NCI-H187 (cell line): Measurements from ENCODE around the gene KANSL1.
"Not testable (repeated sequence)": the region's sequence is repeated elsewhere in the genome, so short reads cannot be mapped to it uniquely, and the experiment has no call there.

Experiments used
- DNase-seq, 2 experiments: peaks; one replicate each; lab custom pipeline; 2025; lab: John Stamatoyannopoulos, UW

The KANSL1 gene

GRCh38 chr17:46023783-46024388 is 169.3 kb downstream of the KANSL1 start:
- no peak for DNase-seq

- DNase-seq, result not testable (repeated sequence)
Measured at GRCh38 chr17:46023366-46023765, 169.9 kb downstream of the KANSL1 start.

- no peak for DNase-seq
Measured at GRCh38 chr17:46020998-46021397, 172.2 kb downstream of the KANSL1 start.

DNA sequence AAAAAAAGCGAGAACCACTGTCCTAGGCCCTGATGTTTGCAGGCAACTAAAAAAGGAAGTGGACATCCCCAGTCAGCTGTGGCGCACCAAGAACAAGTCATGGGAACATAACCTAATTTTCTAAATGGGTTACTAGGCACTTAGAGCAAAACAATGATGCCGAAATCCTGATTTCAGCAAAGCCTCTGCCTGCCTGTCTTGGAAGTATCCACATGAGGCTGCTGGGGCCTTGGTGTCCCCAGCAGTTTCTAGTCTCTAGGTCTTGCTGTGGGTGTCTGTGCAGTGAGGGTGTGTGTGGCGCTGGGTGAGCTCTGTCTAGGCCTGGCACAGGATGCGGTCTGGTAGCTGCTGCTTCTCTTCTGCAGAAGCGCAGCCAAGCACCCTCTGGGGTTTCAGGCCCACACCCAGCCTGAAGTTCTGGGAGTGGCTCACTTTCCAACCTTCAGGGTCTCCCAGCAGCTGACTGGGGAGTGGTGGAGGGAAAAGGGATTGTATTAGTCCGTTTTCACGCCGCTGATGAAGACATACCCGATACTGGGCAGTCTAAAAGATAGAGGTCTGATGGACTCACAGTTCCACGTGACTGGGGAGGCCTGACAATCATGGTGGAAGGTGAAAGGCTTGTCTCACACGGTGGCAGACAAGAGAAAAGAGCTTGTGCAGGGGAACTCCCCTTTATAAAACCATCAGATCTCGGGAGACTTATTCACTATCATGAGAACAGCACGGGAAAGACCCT is 173.0 kb downstream of the KANSL1 start:
- DNase-seq, result no peak

- not testable (repeated sequence) for DNase-seq
Measured at GRCh38 chr17:46019408-46019925, 173.8 kb downstream of the KANSL1 start.

- DNase-seq, result no peak
Measured at GRCh38 chr17:46013502-46014165, 179.6 kb downstream of the KANSL1 start.

- DNase-seq, result no peak
Measured at GRCh38 chr17:46013127-46013501, 180.1 kb downstream of the KANSL1 start.

DNA sequence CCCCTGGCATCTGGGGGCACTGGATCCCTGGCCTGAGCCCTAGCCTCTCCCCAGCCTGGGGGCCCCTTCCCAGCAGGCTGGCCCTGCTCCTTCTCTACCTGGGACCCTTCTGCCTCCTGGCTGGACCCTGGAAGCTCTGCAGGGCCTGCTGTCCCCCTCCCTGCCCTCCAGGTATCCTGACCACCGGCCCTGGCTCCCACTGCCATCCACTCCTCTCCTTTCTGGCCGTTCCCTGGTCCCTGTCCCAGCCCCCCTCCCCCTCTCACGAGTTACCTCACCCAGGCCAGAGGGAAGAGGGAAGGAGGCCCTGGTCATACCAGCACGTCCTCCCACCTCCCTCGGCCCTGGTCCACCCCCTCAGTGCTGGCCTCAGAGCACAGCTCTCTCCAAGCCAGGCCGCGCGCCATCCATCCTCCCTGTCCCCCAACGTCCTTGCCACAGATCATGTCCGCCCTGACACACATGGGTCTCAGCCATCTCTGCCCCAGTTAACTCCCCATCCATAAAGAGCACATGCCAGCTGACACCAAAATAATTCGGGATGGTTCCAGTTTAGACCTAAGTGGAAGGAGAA is 180.6 kb downstream of the KANSL1 start:
- no peak for DNase-seq

DNA sequence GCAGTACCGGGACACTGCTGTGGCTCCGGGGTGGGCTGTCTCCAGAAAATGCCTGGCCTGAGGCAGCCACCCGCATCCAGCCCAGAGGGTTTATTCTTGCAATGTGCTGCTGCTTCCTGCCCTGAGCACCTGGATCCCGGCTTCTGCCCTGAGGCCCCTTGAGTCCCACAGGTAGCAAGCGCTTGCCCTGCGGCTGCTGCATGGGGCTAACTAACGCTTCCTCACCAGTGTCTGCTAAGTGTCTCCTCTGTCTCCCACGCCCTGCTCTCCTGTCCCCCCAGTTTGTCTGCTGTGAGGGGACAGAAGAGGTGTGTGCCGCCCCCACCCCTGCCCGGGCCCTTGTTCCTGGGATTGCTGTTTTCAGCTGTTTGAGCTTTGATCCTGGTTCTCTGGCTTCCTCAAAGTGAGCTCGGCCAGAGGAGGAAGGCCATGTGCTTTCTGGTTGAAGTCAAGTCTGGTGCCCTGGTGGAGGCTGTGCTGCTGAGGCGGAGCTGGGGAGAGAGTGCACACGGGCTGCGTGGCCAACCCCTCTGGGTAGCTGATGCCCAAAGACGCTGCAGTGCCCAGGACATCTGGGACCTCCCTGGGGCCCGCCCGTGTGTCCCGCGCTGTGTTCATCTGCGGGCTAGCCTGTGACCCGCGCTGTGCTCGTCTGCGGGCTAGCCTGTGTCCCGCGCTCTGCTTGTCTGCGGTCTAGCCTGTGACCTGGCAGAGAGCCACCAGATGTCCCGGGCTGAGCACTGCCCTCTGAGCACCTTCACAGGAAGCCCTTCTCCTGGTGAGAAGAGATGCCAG is 181.3 kb downstream of the KANSL1 start:
- DNase-seq, result no peak

DNA sequence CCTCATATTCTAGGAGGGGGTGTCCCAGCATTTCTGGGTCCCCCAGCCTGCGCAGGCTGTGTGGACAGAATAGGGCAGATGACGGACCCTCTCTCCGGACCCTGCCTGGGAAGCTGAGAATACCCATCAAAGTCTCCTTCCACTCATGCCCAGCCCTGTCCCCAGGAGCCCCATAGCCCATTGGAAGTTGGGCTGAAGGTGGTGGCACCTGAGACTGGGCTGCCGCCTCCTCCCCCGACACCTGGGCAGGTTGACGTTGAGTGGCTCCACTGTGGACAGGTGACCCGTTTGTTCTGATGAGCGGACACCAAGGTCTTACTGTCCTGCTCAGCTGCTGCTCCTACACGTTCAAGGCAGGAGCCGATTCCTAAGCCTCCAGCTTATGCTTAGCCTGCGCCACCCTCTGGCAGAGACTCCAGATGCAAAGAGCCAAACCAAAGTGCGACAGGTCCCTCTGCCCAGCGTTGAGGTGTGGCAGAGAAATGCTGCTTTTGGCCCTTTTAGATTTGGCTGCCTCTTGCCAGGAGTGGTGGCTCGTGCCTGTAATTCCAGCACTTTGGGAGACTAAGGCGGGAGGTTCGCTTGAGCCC is 182.5 kb downstream of the KANSL1 start:
- no peak for DNase-seq

GRCh38 chr17:46009681-46010596 is 183.3 kb downstream of the KANSL1 start:
- no peak for DNase-seq

- no peak for DNase-seq
Measured at GRCh38 chr17:46008591-46008990, 184.6 kb downstream of the KANSL1 start.

- no peak for DNase-seq
Measured at GRCh38 chr17:46007461-46007965, 185.7 kb downstream of the KANSL1 start.

DNA sequence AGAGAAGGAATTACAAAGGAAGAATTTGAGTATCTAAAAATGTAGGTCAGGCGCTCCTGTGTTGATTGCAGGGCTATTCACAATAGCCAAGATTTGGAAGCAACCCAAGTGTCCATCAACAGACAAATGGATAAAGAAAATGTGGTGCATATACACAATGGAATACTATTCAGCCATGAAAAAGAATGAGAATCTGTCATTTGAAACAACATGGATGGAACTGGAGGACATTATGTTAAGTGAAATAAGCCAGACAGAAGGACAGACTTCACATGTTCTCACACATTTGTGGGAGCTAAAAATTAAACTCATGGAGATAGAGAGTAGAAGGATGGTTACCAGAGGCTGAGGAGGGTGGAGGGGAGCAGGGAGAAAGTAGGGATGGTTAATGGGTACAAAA is 187.1 kb downstream of the KANSL1 start:
- DNase-seq, result not testable (repeated sequence)

- DNase-seq, result no peak
Measured at GRCh38 chr17:46003907-46004748, 189.1 kb downstream of the KANSL1 start.

DNA sequence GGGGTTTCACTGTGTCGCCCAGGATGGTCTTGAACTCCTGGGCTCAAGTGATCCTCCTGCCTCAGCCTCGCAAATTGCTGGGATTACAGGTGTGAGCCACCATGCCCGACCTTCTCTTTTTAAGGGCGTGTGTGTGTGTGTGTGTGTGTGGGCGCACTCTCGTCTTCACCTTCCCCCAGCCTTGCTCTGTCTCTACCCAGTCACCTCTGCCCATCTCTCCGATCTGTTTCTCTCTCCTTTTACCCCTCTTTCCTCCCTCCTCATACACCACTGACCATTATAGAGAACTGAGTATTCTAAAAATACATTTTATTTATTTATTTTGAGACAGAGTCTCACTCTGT is 190.3 kb downstream of the KANSL1 start:
- DNase-seq, result no peak

DNA sequence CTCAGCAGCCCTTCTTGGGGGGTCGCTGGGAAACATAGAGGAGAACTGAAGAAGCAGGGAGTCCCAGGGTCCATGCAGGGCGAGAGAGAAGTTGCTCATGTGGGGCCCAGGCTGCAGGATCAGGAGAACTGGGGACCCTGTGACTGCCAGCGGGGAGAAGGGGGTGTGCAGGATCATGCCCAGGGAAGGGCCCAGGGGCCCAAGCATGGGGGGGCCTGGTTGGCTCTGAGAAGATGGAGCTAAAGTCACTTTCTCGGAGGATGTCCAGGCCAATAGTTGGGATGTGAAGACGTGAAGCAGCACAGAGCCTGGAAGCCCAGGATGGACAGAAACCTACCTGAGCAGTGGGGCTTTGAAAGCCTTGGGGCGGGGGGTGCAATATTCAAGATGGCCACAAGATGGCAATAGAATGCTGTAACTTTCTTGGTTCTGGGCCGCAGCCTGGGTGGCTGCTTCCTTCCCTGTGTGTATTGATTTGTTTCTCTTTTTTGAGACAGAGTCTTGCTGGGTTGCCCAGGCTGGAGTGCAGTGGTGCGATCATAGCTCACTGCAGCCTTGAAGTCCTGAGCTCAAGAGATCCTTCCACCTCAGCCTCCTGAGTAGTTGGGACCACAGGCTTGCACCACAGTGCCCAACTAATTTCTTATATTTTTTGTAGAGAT is 190.8 kb downstream of the KANSL1 start:
- peak; percentile 47 to 57 for DNase-seq

DNA sequence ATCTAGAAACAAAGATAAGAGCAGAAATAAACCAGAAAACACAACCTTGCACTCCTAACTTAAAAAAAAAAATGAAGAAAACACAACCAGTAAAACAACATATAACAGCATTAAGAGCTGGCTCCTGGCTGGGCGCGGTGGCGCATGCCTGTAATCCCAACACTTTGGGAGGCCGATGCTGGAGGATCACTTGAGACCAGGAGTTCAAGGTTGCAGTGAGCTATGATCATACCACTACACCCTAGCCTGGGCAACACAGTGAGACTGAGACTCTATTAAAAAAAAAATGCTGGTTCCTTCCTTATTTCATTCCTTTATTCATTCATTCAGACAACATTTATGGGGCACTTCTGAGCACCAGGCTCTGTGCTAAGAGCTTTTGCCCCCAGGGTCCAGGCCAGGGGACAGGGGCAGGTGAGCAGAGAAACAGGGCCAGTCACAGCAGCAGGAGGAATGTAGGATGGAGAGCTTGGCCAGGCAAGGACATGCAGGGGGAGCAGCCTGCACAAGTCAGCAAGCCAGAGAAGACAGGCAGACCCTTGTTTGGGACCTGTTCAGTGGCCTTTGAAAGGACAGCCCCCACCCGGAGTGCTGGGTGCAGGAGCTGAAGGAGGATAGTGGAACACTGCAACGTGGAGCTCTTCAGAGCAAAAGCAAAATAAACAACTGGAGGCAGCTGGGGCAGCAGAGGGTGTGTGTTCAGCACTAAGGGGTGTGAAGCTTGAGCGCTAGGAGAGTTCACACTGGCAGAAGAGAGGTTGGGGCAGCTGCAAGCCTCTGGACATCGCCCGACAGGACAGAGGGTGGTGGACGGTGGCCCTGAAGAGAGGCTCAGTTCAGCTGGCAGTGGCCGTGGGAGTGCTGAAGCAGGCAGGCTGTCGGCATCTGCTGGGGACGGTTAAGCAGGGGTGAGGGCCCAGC is 191.6 kb downstream of the KANSL1 start:
- DNase-seq, result no peak
